Measurements from ENCODE around the gene GPR176.

DNA sequence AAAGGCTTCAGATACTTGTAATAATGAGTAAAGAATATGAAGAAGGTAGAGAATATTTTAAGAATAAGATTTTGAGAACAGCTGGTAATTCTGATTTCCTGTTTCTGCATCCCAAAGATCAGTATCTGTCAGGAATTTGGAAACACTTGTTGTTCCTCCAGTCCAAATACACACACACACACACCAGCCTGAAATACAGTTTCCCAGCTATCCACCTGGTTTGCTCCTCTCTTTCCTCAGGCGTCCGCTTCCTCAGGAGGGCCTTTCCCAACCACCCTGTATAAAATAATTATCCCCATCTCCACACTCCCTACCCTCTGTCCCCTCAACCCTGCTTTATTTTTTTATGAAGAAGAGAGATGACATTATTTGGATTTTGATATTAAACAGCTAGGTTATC, 135.4 kb downstream of the GPR176 start:
- TF ChIP-seq POLR2A (IDR thresholded peaks at IDR 0.05; ENCODE audit: low read depth) (no peak), CTCF (IDR thresholded peaks at IDR 0.05) (no peak), EP300 (IDR thresholded peaks at IDR 0.05) (no peak)
